OCI-LY7 (cell line): ENCODE results near the gene PLEKHG4B. TPM values are rescaled to one million over a fixed set of nuclear protein-coding genes. Genes with fewer than 3 reads are reported as not detected.

Experiments used
- Bru-seq: library from RNA; stranded (reverse); fragments of 400-500 nt; gene quantifications from one replicate; lab custom pipeline; 2021; lab: Mats Ljungman, UMichigan
- BruChase-seq, 2 experiments: library from RNA; stranded (reverse); fragments of 400-500 nt; gene quantifications; one replicate each; lab custom pipeline; 2021; lab: Mats Ljungman, UMichigan
- BruUV-seq: library from RNA; stranded (reverse); fragments of 400-500 nt; replicated peaks from 2 replicates; lab custom pipeline; 2021; lab: Mats Ljungman, UMichigan
- CTCF ChIA-PET: fragments of 300-600 bp; sonication (Branson Sonifier 250); formaldehyde crosslinking; loops from one replicate; lab custom pipeline; 2022; ENCODE audit warnings: antibody characterized with exemption; ENCODE audit not compliant: unreplicated experiment; lab: Charles Lee
- POLR2A ChIA-PET: fragments of 300-600 bp; sonication (Branson Sonifier 250); formaldehyde crosslinking; loops from one replicate; lab custom pipeline; 2022; ENCODE audit warnings: antibody characterized with exemption; lab: Charles Lee
- DNase-seq: peaks from one replicate; pipeline ENCODE4 v3.0.0-alpha.2; 2015; ENCODE audit warnings: low spot score
- H2AFZ ChIP-seq: fragments of 200-600 bp; sonication (generic), shearing (Covaris generic); 2 replicates; pipeline ENCODE4 v1.6.1; 2014; ENCODE audit warnings: mild to moderate bottlenecking, antibody characterized with exemption, low read length, moderate library complexity
- H3K27ac ChIP-seq: fragments of 200-600 bp; sonication (generic); 2 replicates; pipeline ENCODE4 v1.5.1; 2014; ENCODE audit warnings: mixed run types, low read depth, mild to moderate bottlenecking, moderate library complexity, low read length, inconsistent platforms; ENCODE audit not compliant: poor library complexity, severe bottlenecking
- H3K36me3 ChIP-seq: fragments of 200-600 bp; sonication (generic); 2 replicates; pipeline ENCODE4 v1.6.1; 2014; ENCODE audit warnings: mild to moderate bottlenecking, antibody characterized with exemption, low read length, moderate library complexity, mixed read lengths; ENCODE audit not compliant: insufficient read depth
- H3K4me1 ChIP-seq: fragments of 200-600 bp; sonication (generic); 2 replicates; pipeline ENCODE4 v1.5.1; 2014; ENCODE audit warnings: mild to moderate bottlenecking, low read length; ENCODE audit not compliant: insufficient read depth, poor library complexity, severe bottlenecking
- H3K4me2 ChIP-seq: fragments of 200-600 bp; sonication (generic); 2 replicates; pipeline ENCODE4 v1.6.1; 2014; ENCODE audit warnings: mild to moderate bottlenecking, low read length
- H3K4me3 ChIP-seq: fragments of 200-600 bp; sonication (generic); 2 replicates; pipeline ENCODE4 v1.5.1; 2014; ENCODE audit warnings: mild to moderate bottlenecking, low read depth, low read length; ENCODE audit not compliant: poor library complexity, severe bottlenecking
- H3K79me2 ChIP-seq: fragments of 200-600 bp; sonication (generic); 2 replicates; pipeline ENCODE4 v1.6.1; 2016; ENCODE audit warnings: low read depth, mild to moderate bottlenecking, low read length, moderate library complexity, mixed read lengths; ENCODE audit not compliant: insufficient read depth
- H3K9me2 ChIP-seq: fragments of 200-600 bp; sonication (generic); 2 replicates; pipeline ENCODE4 v1.6.1; 2016; ENCODE audit warnings: mild to moderate bottlenecking, low read length, mixed read lengths; ENCODE audit not compliant: insufficient read depth
- H3K9me3 ChIP-seq: fragments of 200-600 bp; sonication (generic); 2 replicates; pipeline ENCODE4 v1.6.1; 2014; ENCODE audit warnings: mild to moderate bottlenecking, mixed run types, low read length, mixed read lengths
- H4K20me1 ChIP-seq: fragments of 200-600 bp; sonication (generic); 2 replicates; pipeline ENCODE4 v1.6.1; 2014; ENCODE audit warnings: mild to moderate bottlenecking, antibody characterized with exemption, low read length, moderate library complexity, mixed read lengths; ENCODE audit not compliant: insufficient read depth
- CTCF ChIP-seq: fragments of 200-600 bp; sonication (generic); conservative IDR thresholded peaks from 2 replicates; pipeline ENCODE4 v1.5.1; 2014; ENCODE audit warnings: mild to moderate bottlenecking, antibody characterized with exemption, low read length, moderate library complexity, mixed read lengths
- EZH2phosphoT487 ChIP-seq: fragments of 200-600 bp; sonication (generic); IDR thresholded peaks from 2 replicates; pipeline ENCODE4 v1.6.1; 2018; ENCODE audit warnings: low read depth, borderline replicate concordance, mild to moderate bottlenecking, mixed run types, antibody characterized with exemption, low read length, moderate library complexity, mixed read lengths
- intact Hi-C: fragments of 100-400 bp; cut with micrococcal nuclease; formaldehyde crosslinking; loops from one replicate; pipeline ENCODE4 v1.10.0; 2022; ENCODE audit not compliant: unreplicated experiment
- long read RNA-seq: library from polyadenylated mRNA; stranded (forward); transcript quantifications from one replicate; pipeline ENCODE4 v2.0.0, GENCODE V29; 2022
- total RNA-seq, 2 experiments: library from RNA; depleted of rRNA in 1 of 2; stranded (reverse); fragments of >200 nt in 1 of 2; shearing (Covaris generic) in 1 of 2; gene quantifications; 2 replicates each; pipeline ENCODE4 v1.2.3, GENCODE V29; 2014 to 2022

The PLEKHG4B gene, protein sequence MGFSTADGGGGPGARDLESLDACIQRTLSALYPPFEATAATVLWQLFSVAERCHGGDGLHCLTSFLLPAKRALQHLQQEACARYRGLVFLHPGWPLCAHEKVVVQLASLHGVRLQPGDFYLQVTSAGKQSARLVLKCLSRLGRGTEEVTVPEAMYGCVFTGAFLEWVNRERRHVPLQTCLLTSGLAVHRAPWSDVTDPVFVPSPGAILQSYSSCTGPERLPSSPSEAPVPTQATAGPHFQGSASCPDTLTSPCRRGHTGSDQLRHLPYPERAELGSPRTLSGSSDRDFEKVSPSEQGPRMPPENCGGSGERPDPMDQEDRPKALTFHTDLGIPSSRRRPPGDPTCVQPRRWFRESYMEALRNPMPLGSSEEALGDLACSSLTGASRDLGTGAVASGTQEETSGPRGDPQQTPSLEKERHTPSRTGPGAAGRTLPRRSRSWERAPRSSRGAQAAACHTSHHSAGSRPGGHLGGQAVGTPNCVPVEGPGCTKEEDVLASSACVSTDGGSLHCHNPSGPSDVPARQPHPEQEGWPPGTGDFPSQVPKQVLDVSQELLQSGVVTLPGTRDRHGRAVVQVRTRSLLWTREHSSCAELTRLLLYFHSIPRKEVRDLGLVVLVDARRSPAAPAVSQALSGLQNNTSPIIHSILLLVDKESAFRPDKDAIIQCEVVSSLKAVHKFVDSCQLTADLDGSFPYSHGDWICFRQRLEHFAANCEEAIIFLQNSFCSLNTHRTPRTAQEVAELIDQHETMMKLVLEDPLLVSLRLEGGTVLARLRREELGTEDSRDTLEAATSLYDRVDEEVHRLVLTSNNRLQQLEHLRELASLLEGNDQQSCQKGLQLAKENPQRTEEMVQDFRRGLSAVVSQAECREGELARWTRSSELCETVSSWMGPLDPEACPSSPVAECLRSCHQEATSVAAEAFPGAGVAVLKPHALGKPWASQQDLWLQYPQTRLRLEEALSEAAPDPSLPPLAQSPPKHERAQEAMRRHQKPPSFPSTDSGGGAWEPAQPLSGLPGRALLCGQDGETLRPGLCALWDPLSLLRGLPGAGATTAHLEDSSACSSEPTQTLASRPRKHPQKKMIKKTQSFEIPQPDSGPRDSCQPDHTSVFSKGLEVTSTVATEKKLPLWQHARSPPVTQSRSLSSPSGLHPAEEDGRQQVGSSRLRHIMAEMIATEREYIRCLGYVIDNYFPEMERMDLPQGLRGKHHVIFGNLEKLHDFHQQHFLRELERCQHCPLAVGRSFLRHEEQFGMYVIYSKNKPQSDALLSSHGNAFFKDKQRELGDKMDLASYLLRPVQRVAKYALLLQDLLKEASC (N-terminal part only)
- total RNA-seq (2014; rRNA removed; shearing (Covaris generic)) (0.23 and 0.41 TPM in 2 replicates), total RNA-seq (2022) (0.30 and 0.31 TPM in 2 replicates), Bru-seq, nascent RNA (percentile 7 among the genes with signal in this experiment), BruChase-seq, experiment 1, labeled RNA remaining after a 6-hour chase (percentile 6 among the genes with signal in this experiment), BruChase-seq, experiment 2, labeled RNA remaining after a 2-hour chase (percentile 4 among the genes with signal in this experiment)
- long read RNA-seq, partial matches to known transcripts, result 0 of 3 reads
- long read RNA-seq, other reads (novel, unspliced or antisense), result 3 of 3 reads

GRCh38 chr5:91556-92263, at the start of gene PLEKHG4B:
Gene PLEKHG4B, plus strand, starts transcription at chr5:92168. Its CDS starts 64 bp downstream, at chr5:92232.
- CTCF ChIA-PET, result no interaction called here
- no peaks in the 10 kb centered on the region for H3K79me2 ChIP-seq
- H3K4me3 ChIP-seq, result no peak within 1 kb of the TSS
- intact Hi-C loops, result no loop called here
- no peaks in the 10 kb centered on the region for H4K20me1 ChIP-seq
- POLR2A ChIA-PET, result no interaction called here
- H3K4me2 ChIP-seq, result no peak within 1 kb of the TSS
- DNase-seq, result no peak
- H2AFZ ChIP-seq, result no peak within 1 kb of the TSS
- no peaks in the 10 kb centered on the region for H3K36me3 ChIP-seq
- no peaks in the 10 kb centered on the region for H3K4me1 ChIP-seq
- H3K27ac ChIP-seq, result no peak within 1 kb of the TSS
- no peak for TF ChIP-seq CTCF
- no peak for TF ChIP-seq EZH2phosphoT487
- H3K9me2 ChIP-seq, result no peaks in the 10 kb centered on the region
- BruUV-seq, result no TSS peak
- H3K9me3 ChIP-seq, result no peaks in the 10 kb centered on the region

GRCh38 chr5:42250-42649, 49.7 kb upstream of the PLEKHG4B start:
- no peaks in the 10 kb centered on the region for H3K4me1 ChIP-seq
- H3K4me2 ChIP-seq, result no peak overlapping the region
- no peak overlapping the region for H3K27ac ChIP-seq
- no peaks in the 10 kb centered on the region for H3K36me3 ChIP-seq
- TF ChIP-seq EZH2phosphoT487 (no peak), CTCF (peak; percentile 53)
- H4K20me1 ChIP-seq, result no peaks in the 10 kb centered on the region
- BruUV-seq, result no TSS peak
- no peak overlapping the region for H2AFZ ChIP-seq
- H3K9me3 ChIP-seq, result no peaks in the 10 kb centered on the region
- no peak overlapping the region for H3K4me3 ChIP-seq
- CTCF ChIA-PET, result no interaction called here
- no peak for DNase-seq
- H3K9me2 ChIP-seq, result no peaks in the 10 kb centered on the region
- intact Hi-C loops, result no loop called here
- POLR2A ChIA-PET, result no interaction called here
- no peaks in the 10 kb centered on the region for H3K79me2 ChIP-seq
